Progenitor cell of endocrine pancreas (in vitro differentiated cells): Measurements from ENCODE around the gene JAK1. TPM values are rescaled to one million over a fixed set of nuclear protein-coding genes. Genes with fewer than 3 reads are reported as not detected.

Source experiments
- DNase-seq: peaks from one replicate; pipeline ENCODE4 v3.0.0; 2021; ENCODE audit warnings: low spot score; ENCODE audit not compliant: unreplicated experiment
- H3K27ac Mint-ChIP-seq: 2 replicates; pipeline ENCODE4 v1.8.0; 2021; ENCODE audit warnings: mild to moderate bottlenecking, moderate library complexity, mixed read lengths
- H3K27me3 Mint-ChIP-seq: 2 replicates; pipeline ENCODE4 v1.8.0; 2021; ENCODE audit warnings: mixed read lengths
- H3K36me3 Mint-ChIP-seq: 2 replicates; pipeline ENCODE4 v1.8.0; 2022; ENCODE audit warnings: mixed read lengths; ENCODE audit not compliant: insufficient read depth
- H3K4me1 Mint-ChIP-seq: 2 replicates; pipeline ENCODE4 v1.8.0; 2021; ENCODE audit warnings: low read depth, mixed read lengths
- H3K4me3 Mint-ChIP-seq: 2 replicates; pipeline ENCODE4 v1.8.0; 2021; ENCODE audit warnings: low read depth, mild to moderate bottlenecking, moderate library complexity, mixed read lengths
- H3K9me3 Mint-ChIP-seq: 2 replicates; pipeline ENCODE4 v1.8.0; 2021; ENCODE audit warnings: low read depth, mixed read lengths
- CTCF ChIP-seq: fragments of 200-600 bp; sonication (generic); IDR thresholded peaks from one replicate; pipeline ENCODE4 v1.5.0; 2021; ENCODE audit warnings: antibody characterized with exemption, mild to moderate bottlenecking; ENCODE audit not compliant: unreplicated experiment
- total RNA-seq: library from RNA; stranded (reverse); gene quantifications from 2 replicates; pipeline ENCODE4 v1.2.1, GENCODE V29; 2021

JAK1 gene
- total RNA-seq, 1 donor from 2014 or later = 32.5 TPM

GRCh38 chr1:64953241-64953640, 13.1 kb downstream of the JAK1 start:
- Mint-ChIP-seq H3K9me3 (no peaks in the 10 kb centered on the region), H3K27ac (no peak overlapping the region), H3K27me3 (no peaks in the 10 kb centered on the region), H3K36me3 (no peaks in the 10 kb centered on the region), H3K4me3 (no peak overlapping the region), H3K4me1 (peaks cover 27% of the 10 kb centered on the region)
- DNase-seq = no peak
- no peak for TF ChIP-seq CTCF

- Mint-ChIP-seq H3K36me3 (no peaks in the 10 kb centered on the region), H3K4me1 (peaks cover 28% of the 10 kb centered on the region), H3K27ac (no peak overlapping the region), H3K27me3 (no peaks in the 10 kb centered on the region), H3K4me3 (no peak overlapping the region), H3K9me3 (no peaks in the 10 kb centered on the region)
- no peak for TF ChIP-seq CTCF
- no peak for DNase-seq
Measured at GRCh38 chr1:64950284-64950809, 16.0 kb downstream of the JAK1 start.

- H3K4me1 Mint-ChIP-seq = peaks cover 28% of the 10 kb centered on the region
- no peaks in the 10 kb centered on the region for H3K9me3 Mint-ChIP-seq
- peak overlapping the region; percentile 22 for H3K27ac Mint-ChIP-seq
- DNase-seq = no peak
- H3K4me3 Mint-ChIP-seq = no peak overlapping the region
- H3K36me3 Mint-ChIP-seq = no peaks in the 10 kb centered on the region
- TF ChIP-seq CTCF = no peak
- H3K27me3 Mint-ChIP-seq = no peaks in the 10 kb centered on the region
Measured at GRCh38 chr1:64948905-64949833, 17.2 kb downstream of the JAK1 start.

- Mint-ChIP-seq H3K4me3 (no peak overlapping the region), H3K27me3 (no peaks in the 10 kb centered on the region), H3K27ac (no peak overlapping the region), H3K36me3 (no peaks in the 10 kb centered on the region), H3K9me3 (no peaks in the 10 kb centered on the region), H3K4me1 (peaks cover 28% of the 10 kb centered on the region)
- TF ChIP-seq CTCF = no peak
- no peak for DNase-seq
Measured at GRCh38 chr1:64948216-64948615, 18.1 kb downstream of the JAK1 start.

GRCh38 chr1:64946916-64947315, 19.4 kb downstream of the JAK1 start:
- Mint-ChIP-seq H3K4me1 (peaks cover 24% of the 10 kb centered on the region), H3K27ac (no peak overlapping the region), H3K27me3 (no peaks in the 10 kb centered on the region), H3K9me3 (no peaks in the 10 kb centered on the region), H3K4me3 (no peak overlapping the region), H3K36me3 (no peaks in the 10 kb centered on the region)
- TF ChIP-seq CTCF = no peak
- no peak for DNase-seq
